Measurements from ENCODE around the gene TIRAP. TPM values are rescaled to one million over a fixed set of nuclear protein-coding genes. Genes with fewer than 3 reads are reported as not detected.

Gene TIRAP
- total and polyA plus RNA-seq, 5 donors, result 5.8 to 9.7 (median 9.5) TPM

DNA sequence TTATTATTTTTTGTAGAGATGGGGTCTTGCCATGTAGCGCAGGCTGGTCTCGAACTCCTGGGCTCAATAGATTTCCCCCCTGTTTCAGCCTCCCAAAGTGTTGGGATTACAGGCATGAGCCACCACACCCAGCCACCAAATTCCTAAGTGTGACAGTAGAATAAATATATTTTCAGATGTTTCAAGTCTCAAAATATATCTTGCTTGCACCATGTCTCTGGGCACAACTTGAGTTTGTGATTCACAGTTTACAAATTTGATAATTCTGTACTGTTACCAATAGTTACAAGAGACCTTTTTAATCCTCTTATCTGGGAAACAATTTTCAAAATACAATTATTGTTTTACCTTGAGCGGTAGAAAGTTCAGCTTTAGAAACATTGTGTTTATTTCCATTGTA, 40.1 kb downstream of the TIRAP start:
- no peak overlapping the region for H3K27ac ChIP-seq (ENCODE audit: low read length)
- no peak overlapping the region for H3K4me3 ChIP-seq (ENCODE audit: low read length)
- peaks cover 10% of the 10 kb centered on the region for H3K4me1 ChIP-seq (ENCODE audit: control insufficient read depth, insufficient read depth, low read length)
- DNase-seq (no peak), ATAC-seq (no peak)
- no peaks in the 10 kb centered on the region for H3K27me3 ChIP-seq (ENCODE audit: control insufficient read depth, insufficient read depth)
- intact Hi-C loops (cut with DNase I), result no loop called here
- WGBS, result over 99% methylated on average over 3 of the region's 3 CpGs
- no peaks in the 10 kb centered on the region for H3K9me3 ChIP-seq (ENCODE audit: control insufficient read depth, low read length)

DNA sequence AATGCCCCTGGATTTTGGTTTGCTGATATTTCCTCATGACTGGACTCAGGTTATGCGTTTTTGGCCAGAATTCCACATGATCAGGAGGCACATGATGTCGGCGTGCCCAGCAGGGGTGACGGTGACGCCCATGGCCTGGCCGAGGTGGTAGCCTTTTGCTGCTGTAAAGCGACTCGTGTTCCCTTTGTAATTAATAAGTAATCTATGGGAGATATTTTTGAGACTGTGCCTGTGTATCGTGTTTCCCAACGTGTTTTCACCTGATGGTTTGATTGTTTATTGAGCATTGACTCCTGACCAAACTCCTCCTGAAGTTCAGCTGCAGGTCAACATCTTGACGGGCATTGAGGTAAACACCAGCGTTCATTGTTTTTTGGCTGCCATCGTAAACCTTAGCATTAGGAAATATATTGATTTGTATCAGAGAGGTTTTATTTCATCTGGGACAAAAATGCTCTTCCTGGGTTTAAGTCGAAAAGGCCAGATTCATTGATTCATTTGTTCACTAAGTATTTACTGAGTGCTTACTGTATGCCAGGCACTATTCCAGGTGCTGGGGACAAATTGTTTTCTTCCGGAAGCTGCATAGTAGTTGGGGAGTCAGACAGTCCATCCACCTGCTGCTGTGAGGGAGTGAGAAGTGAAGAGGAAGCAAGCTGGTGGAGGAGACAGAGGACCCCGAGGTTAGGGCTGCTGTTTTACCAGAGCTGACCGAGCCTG, 44.5 kb downstream of the TIRAP start:
- 93% methylated on average over 17 of the region's 17 CpGs for WGBS
- intact Hi-C loops (cut with DNase I), result no loop called here
- H3K4me1 ChIP-seq (ENCODE audit: control insufficient read depth, insufficient read depth, low read length), result peaks cover 7% of the 10 kb centered on the region
- H3K27ac ChIP-seq (ENCODE audit: low read length), result no peak overlapping the region
- H3K4me3 ChIP-seq (ENCODE audit: low read length), result no peak overlapping the region
- no peaks in the 10 kb centered on the region for H3K9me3 ChIP-seq (ENCODE audit: control insufficient read depth, low read length)
- no peaks in the 10 kb centered on the region for H3K27me3 ChIP-seq (ENCODE audit: control insufficient read depth, insufficient read depth)
- DNase-seq, result no peak
- no peak for ATAC-seq

GRCh38 chr11:126328001-126328390, 45.1 kb downstream of the TIRAP start:
- peaks cover 8% of the 10 kb centered on the region for H3K4me1 ChIP-seq (ENCODE audit: control insufficient read depth, insufficient read depth, low read length)
- no peaks in the 10 kb centered on the region for H3K9me3 ChIP-seq (ENCODE audit: control insufficient read depth, low read length)
- no peaks in the 10 kb centered on the region for H3K27me3 ChIP-seq (ENCODE audit: control insufficient read depth, insufficient read depth)
- no peak overlapping the region for H3K27ac ChIP-seq (ENCODE audit: low read length)
- WGBS, result 86% methylated on average over 20 of the region's 20 CpGs
- ATAC-seq, result no peak
- DNase-seq, result no peak
- intact Hi-C loops (cut with DNase I), result no loop called here
- H3K4me3 ChIP-seq (ENCODE audit: low read length), result no peak overlapping the region

- intact Hi-C loops (cut with DNase I), result no loop called here
- H3K27ac ChIP-seq (ENCODE audit: low read length), result no peak overlapping the region
- ATAC-seq (no peak), DNase-seq (no peak)
- H3K9me3 ChIP-seq (ENCODE audit: control insufficient read depth, low read length), result no peaks in the 10 kb centered on the region
- no peak overlapping the region for H3K4me3 ChIP-seq (ENCODE audit: low read length)
- 89% methylated on average over 12 of the region's 12 CpGs for WGBS
- peaks cover 8% of the 10 kb centered on the region for H3K4me1 ChIP-seq (ENCODE audit: control insufficient read depth, insufficient read depth, low read length)
- H3K27me3 ChIP-seq (ENCODE audit: control insufficient read depth, insufficient read depth), result no peaks in the 10 kb centered on the region
Observed at GRCh38 chr11:126328444-126328843, 45.6 kb downstream of the TIRAP start.

DNA sequence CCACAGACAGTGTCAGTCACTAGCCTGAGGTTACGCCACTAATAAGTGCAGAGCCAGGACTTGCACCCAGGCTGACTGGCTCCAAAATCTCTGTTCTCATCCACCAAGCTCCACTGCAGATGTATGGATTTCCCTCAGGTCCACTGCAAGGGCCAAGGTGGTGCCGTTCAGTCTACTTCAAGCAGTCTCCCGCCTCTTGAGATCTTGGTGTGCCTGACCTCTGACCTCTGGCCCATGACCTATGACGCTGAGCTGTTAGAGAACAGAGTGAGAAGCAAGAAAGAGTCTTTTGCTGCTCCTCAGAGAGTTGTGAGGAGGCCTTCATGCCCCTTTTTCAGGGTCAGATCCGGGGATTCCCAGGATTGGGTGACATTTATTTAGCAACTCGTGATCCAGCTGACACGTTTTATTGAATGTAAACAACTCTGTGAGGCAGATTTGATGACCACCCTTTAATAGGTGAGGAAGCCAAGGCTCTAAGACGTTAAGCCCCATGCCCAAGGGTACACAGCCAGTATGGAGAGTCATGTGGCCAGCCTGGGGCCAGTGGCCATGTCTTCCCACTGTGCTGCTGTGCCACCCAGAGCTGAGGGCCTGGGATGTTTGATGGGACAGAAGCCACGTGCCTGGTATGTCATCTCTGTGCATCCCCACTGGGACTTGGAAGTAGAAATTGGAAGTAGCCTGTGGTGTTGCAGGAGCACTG, 46.2 kb downstream of the TIRAP start:
- H3K4me3 ChIP-seq (ENCODE audit: low read length), result no peak overlapping the region
- no peak for DNase-seq
- WGBS, result 75% methylated on average over 9 of the region's 9 CpGs
- intact Hi-C loops (cut with DNase I), result no loop called here
- H3K4me1 ChIP-seq (ENCODE audit: control insufficient read depth, insufficient read depth, low read length), result peaks cover 8% of the 10 kb centered on the region
- no peak for ATAC-seq
- no peak overlapping the region for H3K27ac ChIP-seq (ENCODE audit: low read length)
- no peaks in the 10 kb centered on the region for H3K27me3 ChIP-seq (ENCODE audit: control insufficient read depth, insufficient read depth)
- no peaks in the 10 kb centered on the region for H3K9me3 ChIP-seq (ENCODE audit: control insufficient read depth, low read length)

DNA sequence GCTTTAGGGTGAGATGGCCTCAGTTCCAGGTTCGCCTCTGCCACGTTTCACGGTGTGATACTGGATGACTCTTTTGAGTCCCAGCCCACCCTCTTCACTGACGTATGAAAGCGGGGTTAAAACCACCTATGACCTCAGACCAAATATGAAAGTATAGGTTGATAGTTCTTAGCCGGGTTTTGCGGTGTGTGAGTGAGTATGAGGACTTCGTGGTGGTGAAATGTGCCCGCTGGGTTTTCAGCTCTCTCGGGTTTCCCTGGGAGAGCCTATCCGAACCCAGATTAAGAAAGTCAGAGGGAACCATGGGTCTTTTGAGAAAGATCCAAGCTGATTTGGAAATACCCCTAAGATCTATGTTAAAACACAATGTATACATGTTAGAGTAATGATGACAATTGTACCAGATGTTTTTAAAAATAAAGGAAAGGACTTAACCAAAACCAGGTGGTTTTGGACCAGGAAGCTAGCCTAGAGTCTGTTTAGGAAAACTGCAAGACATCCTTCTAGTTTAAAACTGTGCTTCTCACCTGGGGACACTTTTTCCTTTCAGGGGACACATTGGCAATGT, 46.8 kb downstream of the TIRAP start:
- 90% methylated on average over 11 of the region's 11 CpGs for WGBS
- H3K9me3 ChIP-seq (ENCODE audit: control insufficient read depth, low read length), result no peaks in the 10 kb centered on the region
- no peak overlapping the region for H3K27ac ChIP-seq (ENCODE audit: low read length)
- intact Hi-C loops (cut with DNase I), result no loop called here
- no peak for DNase-seq
- H3K4me3 ChIP-seq (ENCODE audit: low read length), result no peak overlapping the region
- H3K27me3 ChIP-seq (ENCODE audit: control insufficient read depth, insufficient read depth), result no peaks in the 10 kb centered on the region
- H3K4me1 ChIP-seq (ENCODE audit: control insufficient read depth, insufficient read depth, low read length), result peaks cover 8% of the 10 kb centered on the region
- ATAC-seq, result no peak

DNA sequence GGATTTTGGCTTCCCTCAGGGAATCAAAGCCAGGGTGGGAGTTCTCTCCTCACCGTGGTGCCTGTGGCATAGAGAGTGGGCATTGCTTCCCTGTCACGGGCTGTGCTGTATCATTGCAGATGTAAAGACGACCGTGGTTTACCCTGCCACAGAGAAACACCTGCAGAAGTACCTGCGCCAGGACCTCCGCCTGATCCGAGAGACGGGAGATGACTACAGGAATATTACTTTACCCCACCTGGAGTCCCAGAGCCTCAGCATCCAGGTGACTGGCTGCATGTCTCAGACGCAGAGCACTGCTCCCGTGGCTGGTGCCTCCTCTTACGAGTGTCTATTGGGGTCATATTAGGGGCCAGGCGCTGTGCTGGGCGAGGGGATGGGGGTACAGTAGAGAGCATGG, 48.4 kb downstream of the TIRAP start:
- Histone ChIP-seq H3K27ac (ENCODE audit: low read length) (no peak overlapping the region), H3K4me1 (ENCODE audit: control insufficient read depth, insufficient read depth, low read length) (peaks cover 10% of the 10 kb centered on the region), H3K4me3 (ENCODE audit: low read length) (no peak overlapping the region), H3K9me3 (ENCODE audit: control insufficient read depth, low read length) (no peaks in the 10 kb centered on the region), H3K27me3 (ENCODE audit: control insufficient read depth, insufficient read depth) (no peaks in the 10 kb centered on the region)
- intact Hi-C loops (cut with DNase I), result no loop called here
- peak in 2 of 3 donors; percentile 9 to 52 for DNase-seq
- 97% methylated on average over 13 of the region's 13 CpGs for whole genome bisulfite sequencing
- ATAC-seq, result no peak

- Histone ChIP-seq H3K4me3 (ENCODE audit: low read length) (no peak overlapping the region), H3K9me3 (ENCODE audit: control insufficient read depth, low read length) (no peaks in the 10 kb centered on the region), H3K4me1 (ENCODE audit: control insufficient read depth, insufficient read depth, low read length) (peaks cover 12% of the 10 kb centered on the region), H3K27ac (ENCODE audit: low read length) (peak overlapping the region; percentile 29), H3K27me3 (ENCODE audit: control insufficient read depth, insufficient read depth) (no peaks in the 10 kb centered on the region)
- WGBS, result 53% methylated on average over 5 of the region's 5 CpGs
- DNase-seq (peak; percentile 85 to 92 (median 91)), ATAC-seq (peak; percentile 73 to 82)
- intact Hi-C loops (cut with DNase I), result no loop called here
Observed at GRCh38 chr11:126332221-126332711, 49.4 kb downstream of the TIRAP start.

- 91% methylated on average over 7 of the region's 7 CpGs for WGBS
- ATAC-seq, result no peak
- no peaks in the 10 kb centered on the region for H3K9me3 ChIP-seq (ENCODE audit: control insufficient read depth, low read length)
- peaks cover 14% of the 10 kb centered on the region for H3K4me1 ChIP-seq (ENCODE audit: control insufficient read depth, insufficient read depth, low read length)
- intact Hi-C loops (cut with DNase I), result no loop called here
- no peak overlapping the region for H3K4me3 ChIP-seq (ENCODE audit: low read length)
- no peaks in the 10 kb centered on the region for H3K27me3 ChIP-seq (ENCODE audit: control insufficient read depth, insufficient read depth)
- DNase-seq, result no peak
- H3K27ac ChIP-seq (ENCODE audit: low read length), result no peak overlapping the region
Observed at GRCh38 chr11:126333142-126333541, 50.2 kb downstream of the TIRAP start.

DNA sequence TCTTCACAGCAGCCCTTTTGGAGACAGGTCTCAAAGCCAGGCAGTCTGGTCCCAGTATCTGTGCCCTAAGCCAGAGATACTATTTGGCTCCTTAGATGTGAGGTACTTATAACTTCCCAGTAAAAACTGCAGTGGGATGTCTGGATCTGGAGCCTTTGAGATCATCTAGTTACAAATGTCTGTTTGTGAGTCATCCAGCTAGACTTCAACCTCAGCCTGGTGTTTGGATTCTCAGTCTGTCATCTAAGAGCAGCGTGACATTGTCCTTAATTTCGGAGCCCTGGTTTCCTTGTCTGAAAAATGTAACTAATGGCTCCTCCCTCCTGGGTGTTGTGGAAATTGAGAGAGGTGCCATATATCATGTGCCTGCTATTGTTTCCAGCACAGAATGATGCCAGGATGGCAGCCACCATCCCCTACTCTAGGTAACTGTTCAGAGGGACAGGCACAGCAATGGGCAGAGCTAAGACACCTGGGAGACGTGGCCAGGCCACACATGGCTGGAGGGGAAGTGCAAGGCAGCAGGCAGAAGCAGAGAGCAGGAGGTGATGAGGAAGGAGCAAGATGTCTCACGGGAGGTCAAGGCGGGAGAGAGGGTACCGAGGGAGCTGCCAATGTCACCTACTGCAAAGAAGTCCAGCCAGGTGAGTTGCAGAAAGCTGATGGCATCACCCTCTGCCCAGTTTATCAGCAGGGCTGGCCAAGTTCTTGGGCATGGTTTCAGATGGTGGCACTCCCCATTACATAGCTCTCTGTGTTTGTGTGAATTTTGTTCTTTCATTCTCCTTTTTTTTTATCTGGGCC, 52.0 kb downstream of the TIRAP start:
- DNase-seq, result peak in 2 of 3 donors; percentile 32 to 45
- no peaks in the 10 kb centered on the region for H3K27me3 ChIP-seq (ENCODE audit: control insufficient read depth, insufficient read depth)
- intact Hi-C loops (cut with DNase I), result no loop called here
- no peak for ATAC-seq
- no peak overlapping the region for H3K4me3 ChIP-seq (ENCODE audit: low read length)
- no peaks in the 10 kb centered on the region for H3K9me3 ChIP-seq (ENCODE audit: control insufficient read depth, low read length)
- H3K4me1 ChIP-seq (ENCODE audit: control insufficient read depth, insufficient read depth, low read length), result peaks cover 19% of the 10 kb centered on the region
- no peak overlapping the region for H3K27ac ChIP-seq (ENCODE audit: low read length)
- 81% methylated on average over 6 of the region's 6 CpGs for WGBS

DNA sequence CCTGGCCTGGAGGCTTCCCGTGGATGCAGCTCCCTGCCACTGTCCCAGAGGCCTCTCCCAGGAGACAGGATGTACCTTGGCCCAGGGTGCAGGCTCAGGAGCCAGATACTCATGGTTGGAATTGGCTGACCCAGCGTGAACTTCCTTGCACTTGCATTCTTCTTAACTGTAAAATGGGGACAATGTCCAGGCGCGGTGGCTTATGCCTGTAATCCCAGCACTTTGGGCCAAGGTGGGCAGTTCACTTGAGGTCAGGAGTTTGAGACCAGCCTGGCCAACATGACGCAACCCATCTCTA, 52.5 kb downstream of the TIRAP start:
- Histone ChIP-seq H3K27ac (ENCODE audit: low read length) (no peak overlapping the region), H3K9me3 (ENCODE audit: control insufficient read depth, low read length) (no peaks in the 10 kb centered on the region), H3K4me1 (ENCODE audit: control insufficient read depth, insufficient read depth, low read length) (peaks cover 21% of the 10 kb centered on the region), H3K4me3 (ENCODE audit: low read length) (no peak overlapping the region), H3K27me3 (ENCODE audit: control insufficient read depth, insufficient read depth) (no peaks in the 10 kb centered on the region)
- DNase-seq, result peak in 2 of 3 donors; percentile 57 to 71
- intact Hi-C loops (cut with DNase I), result no loop called here
- WGBS, result 66% methylated on average over 5 of the region's 5 CpGs
- no peak for ATAC-seq

All from right cardiac atrium (tissue), 5 donors.